ENCODE results near the gene MUC4. TPM values are rescaled to one million over a fixed set of nuclear protein-coding genes. Genes with fewer than 3 reads are reported as not detected.
"Not testable (repeated sequence)": the region's sequence is repeated elsewhere in the genome, so short reads cannot be mapped to it uniquely, and the experiment has no call there.

MUC4 gene
- total RNA-seq, 1 donor from 2014 or later = not detected

GRCh38 chr3:195838714-195839113 is 27.0 kb upstream of the MUC4 start:
- no peak for DNase-seq (ENCODE audit: low read depth, low spot score)

DNA sequence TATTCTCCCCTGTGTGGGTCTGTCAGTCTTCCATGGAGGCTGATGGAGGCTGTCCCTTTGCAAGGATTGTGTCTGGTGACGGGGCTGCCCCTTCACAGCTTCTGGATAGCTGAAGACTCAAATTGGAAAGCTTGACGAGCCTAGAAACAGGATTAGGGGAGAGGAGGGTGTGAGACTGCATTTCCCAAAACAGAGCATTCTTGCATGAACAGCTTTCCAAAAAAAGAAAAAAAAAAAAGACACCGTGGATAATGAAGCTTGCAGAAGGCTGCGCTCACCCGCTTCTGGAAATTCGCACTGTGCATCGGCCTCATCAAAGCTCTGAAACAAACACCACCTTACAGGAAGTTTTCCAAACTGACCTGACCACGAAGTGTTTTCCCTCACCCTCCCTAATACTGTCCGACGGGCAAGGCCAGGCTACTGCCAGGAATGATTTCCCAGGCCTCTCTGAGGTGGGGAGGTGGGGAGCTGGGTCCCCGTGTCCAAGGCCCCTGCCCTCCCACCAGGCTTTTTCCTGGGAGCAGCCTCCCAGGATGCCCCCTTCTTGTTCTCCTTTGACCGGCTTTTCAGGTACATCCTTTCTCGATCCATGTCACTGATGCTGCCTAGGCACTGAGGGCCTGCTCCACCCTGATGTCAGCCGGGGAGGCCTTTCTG is 24.9 kb upstream of the MUC4 start:
- DNase-seq (ENCODE audit: low read depth, low spot score) = no peak

DNA sequence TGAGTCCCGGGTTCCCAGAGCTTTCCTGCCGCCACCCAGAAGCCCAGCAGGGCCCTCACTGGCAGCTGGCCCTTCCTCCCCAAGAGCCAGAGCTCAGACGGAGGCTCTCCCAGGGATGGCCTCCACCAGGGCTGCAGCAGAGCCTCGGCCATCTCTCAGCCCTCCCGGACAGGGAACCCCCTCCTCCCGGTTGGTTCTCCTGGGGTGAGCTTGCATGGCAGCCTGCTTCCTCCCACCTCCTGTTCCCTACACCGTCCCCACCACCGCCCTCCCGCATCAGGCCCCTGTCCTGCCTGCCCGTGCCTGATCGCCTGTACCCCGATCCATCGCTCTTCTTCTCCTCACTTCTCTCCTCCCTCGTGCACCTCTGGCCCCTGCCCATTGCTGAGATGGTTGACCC is 24.1 kb upstream of the MUC4 start:
- DNase-seq (ENCODE audit: low read depth, low spot score) = no peak

- no peak for DNase-seq (ENCODE audit: low read depth, low spot score)
Measured at GRCh38 chr3:195834675-195835583, 23.2 kb upstream of the MUC4 start.

GRCh38 chr3:195829897-195830254 is 18.1 kb upstream of the MUC4 start:
- no peak for DNase-seq (ENCODE audit: low read depth, low spot score)

DNA sequence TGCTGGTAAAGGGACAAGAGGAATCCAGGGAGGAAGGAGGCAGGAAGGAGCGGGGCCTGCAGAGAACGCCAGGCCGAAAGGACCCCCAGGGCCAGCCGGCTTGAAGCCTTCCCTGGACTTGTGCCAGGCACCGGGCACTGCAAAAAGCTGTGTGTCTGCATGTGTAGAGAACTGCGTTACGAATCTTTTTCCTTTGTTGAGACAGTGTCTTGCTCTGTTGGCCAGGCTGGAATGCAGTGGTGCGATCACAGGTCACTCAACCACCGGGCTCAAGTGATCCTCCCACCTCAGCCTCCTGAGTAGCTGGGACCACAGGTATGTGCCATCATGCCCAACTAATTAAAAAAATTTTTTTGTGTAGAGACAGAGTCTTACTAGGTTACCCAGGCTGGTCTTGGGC is 17.0 kb upstream of the MUC4 start:
- DNase-seq (ENCODE audit: low read depth, low spot score) = no peak

- DNase-seq (ENCODE audit: low read depth, low spot score) = no peak
Measured at GRCh38 chr3:195825857-195826804, 14.4 kb upstream of the MUC4 start.

- DNase-seq (ENCODE audit: low read depth, low spot score) = no peak
Measured at GRCh38 chr3:195825191-195825588, 13.5 kb upstream of the MUC4 start.

DNA sequence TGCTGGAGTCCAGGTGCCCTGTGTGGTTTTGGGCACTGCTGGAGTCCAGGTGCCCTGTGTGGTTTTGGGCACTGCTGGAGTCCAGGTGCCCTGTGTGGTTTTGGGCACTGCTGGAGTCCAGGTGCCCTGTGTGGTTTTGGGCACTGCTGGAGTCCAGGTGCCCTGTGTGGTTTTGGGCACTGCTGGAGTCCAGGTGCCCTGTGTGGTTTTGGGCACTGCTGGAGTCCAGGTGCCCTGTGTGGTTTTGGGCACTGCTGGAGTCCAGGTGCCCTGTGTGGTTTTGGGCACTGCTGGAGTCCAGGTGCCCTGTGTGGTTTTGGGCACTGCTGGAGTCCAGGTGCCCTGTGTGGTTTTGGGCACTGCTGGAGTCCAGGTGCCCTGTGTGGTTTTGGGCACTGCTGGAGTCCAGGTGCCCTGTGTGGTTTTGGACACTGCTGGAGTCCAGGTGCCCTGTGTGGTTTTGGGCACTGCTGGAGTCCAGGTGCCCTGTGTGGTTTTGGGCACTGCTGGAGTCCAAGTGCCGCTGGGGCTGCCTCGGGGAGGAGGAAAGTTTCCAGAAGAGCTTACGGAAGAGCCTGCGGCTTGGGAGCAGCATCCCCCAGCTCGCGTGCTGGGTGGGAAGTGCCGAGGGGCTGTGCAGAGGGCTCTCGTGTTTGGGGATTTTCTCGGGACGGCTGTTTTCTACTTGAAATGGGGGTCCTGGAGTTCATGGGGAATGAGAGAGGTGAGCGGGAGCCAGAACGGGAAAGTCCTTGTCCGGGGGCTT is 12.9 kb upstream of the MUC4 start:
- DNase-seq (ENCODE audit: low read depth, low spot score) = not testable (repeated sequence)

GRCh38 chr3:195823999-195824398 is 12.3 kb upstream of the MUC4 start:
- no peak for DNase-seq (ENCODE audit: low read depth, low spot score)

DNA sequence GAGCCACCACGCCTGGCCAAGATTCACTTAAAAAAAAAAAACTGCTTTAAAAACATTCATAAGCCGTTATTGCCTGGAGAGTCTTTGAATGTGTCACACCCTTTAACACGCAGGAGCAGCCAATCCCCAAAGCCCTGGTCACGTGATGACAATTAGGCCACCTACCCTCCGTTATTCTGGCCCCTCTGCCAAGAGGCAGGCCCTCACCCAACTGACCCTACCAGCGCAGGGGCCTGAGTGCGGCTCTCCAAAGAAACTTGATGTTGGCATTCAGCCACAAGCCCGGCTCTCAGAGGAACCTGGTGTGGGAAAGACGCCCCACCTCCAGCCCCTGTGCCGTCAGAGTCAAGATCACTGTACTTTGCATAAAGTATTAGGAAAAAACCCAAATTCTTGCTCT is 11.6 kb upstream of the MUC4 start:
- DNase-seq (ENCODE audit: low read depth, low spot score) = no peak

DNA sequence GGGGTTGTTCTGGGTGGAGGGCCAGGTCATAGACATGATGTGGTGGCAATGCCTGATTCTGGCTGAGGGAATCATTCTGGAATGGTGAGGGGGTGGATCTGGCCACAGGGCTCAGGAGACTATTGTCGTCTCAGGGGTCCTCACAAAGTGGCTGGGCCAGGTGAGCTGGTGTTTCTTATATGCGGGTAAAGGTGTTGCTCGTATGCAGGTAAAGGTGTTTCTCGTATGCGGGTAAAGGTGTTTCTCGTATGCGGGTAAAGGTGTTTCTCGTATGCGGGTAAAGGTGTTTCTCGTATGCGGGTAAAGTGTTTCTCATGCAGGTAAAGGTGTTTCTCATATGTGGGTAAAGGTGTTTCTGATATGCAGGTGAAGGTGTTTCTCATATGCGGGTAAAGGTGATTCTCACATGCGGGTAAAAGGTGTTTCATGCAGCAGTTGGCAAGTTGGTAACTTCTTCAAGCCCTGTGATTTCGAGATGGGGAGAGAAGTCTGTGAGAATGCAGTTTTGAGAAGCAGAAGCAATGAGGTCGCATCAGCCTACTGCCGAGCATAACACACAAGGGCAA is 10.5 kb upstream of the MUC4 start:
- DNase-seq (ENCODE audit: low read depth, low spot score) = no peak

- no peak for DNase-seq (ENCODE audit: low read depth, low spot score)
Measured at GRCh38 chr3:195821403-195822130, 9.8 kb upstream of the MUC4 start.

GRCh38 chr3:195820901-195821300 is 9.2 kb upstream of the MUC4 start:
- no peak for DNase-seq (ENCODE audit: low read depth, low spot score)

DNA sequence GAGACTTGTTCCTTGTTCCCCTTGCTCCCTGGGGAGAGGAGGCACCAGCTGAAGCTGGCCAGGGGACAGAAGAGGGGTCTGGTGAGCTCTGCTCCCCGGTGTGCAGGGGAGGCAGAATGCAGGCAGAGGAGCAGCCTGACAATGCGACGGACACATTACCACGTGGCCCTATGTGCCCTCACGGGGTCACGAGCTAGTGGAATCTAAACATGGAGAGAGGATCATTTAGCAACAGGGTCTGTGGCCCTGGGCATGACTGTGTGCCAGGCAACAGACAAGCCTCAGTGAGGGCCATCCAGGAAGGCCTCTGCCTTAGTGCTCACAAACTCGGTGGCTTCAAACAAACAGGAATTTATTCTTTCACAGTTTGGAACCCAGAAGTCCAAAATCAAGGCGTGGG is 8.5 kb upstream of the MUC4 start:
- no peak for DNase-seq (ENCODE audit: low read depth, low spot score)

DNA sequence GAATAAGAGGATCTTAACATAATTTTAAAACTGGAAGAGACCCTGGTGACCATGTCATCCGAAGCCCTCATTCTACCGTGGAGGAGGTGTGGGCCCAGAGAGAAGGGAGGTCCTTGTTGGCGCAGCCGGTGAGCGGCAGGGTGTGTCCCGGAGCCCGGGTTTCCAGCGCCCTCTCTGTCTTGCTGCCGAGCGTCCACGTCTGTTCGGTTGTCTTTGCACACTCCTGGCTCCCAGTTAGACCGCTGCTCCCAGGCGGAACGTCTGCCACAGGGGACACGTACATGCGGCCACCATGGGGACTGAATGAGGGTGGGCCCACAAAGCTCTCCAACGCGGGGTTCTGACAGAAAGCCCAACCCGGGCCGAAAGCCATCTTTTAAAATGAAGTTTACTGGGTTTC is 6.6 kb upstream of the MUC4 start:
- no peak for DNase-seq (ENCODE audit: low read depth, low spot score)

- DNase-seq (ENCODE audit: low read depth, low spot score) = no peak
Measured at GRCh38 chr3:195817578-195818135, 5.9 kb upstream of the MUC4 start.

DNA sequence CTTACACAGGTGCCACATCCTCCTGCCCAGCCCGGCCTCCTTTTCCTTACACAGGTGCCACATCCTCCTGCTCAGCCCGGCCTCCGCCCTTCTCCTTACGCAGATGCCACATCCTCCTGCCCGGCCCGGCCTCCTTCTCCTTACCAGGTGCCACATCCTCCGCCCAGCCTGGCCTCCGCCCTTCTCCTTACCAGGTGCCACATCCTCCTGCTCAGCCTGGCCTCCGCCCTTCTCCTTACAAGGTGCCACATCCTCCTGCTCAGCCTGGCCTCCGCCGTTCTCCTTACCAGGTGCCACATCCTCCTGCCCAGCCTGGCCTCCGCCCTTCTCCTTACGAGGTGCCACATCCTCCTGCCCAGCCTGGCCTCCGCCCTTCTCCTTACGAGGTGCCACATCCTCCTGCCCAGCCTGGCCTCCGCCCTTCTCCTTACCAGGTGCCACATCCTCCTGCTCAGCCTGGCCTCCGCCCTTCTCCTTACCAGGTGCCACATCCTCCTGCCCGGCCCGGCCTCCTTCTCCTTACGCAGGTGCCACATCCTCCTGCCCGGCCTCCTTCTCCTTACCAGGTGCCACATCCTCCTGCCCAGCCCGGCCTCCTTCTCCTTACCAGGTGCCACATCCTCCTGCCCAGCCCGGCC is 4.7 kb upstream of the MUC4 start:
- DNase-seq (ENCODE audit: low read depth, low spot score) = not testable (repeated sequence)

DNA sequence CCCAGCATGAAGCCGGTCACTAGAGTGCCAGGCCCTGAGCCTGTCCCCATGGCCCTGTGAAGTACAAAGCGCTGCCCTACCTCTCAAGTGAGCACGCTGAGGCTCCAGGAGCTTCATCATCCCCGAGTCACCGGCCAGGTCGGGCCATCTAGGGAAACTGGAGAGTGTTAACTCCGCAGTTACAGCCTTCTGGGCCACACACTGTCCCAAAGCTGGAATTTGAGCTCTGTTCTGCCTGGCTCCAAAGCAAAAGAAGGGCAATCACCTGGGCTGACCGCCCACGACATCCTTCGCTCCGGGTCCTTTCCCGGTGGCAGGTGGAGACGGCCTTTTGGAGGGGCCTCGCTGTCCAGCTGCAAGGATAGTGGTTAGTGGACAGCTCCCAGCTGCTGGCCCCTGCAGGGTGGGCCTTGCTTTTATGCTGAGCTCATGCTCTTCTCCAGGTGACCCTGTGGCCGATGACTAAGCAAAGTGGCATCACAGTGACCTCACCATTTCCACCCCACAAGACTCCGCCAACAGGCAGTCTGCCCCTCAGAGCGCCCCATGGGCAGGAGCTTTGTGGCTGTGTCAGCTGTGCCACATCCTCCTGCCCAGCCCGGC is 3.5 kb upstream of the MUC4 start:
- no peak for DNase-seq (ENCODE audit: low read depth, low spot score)
